ENCODE results near the gene SH2D3C.

SH2D3C gene

DNA sequence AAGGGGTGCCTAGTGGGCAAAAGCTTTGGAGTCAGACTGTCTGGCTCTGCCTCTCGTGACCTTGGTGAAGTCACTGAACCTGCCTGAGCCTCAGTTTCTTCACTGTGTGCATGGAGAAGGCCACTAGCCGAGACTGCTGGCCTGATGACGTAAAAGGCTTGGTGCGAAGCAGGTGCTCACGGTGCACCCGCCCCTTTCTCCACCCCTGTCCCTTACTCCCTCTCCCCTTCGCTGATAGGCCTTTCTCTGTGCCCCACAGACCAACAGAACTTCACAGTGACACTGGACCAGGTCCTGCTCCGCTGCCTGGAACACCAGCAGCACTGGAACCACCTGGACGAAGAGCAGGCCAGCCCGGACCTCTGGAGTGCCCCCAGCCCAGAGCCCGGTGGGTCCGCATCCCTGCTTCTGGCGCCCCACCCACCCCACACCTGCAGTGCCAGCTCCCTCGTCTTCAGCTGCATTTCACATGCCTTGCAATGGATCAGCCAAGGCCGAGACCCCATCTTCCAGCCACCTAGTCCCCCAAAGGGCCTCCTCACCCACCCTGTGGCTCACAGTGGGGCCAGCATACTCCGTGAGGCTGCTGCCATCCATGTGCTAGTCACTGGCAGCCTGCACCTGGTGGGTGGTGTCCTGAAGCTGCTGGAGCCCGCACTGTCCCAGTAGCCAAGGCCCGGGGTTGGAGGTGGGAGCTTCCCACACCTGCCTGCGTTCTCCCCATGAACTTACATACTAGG is 34.6 kb upstream of the SH2D3C start:
- no peaks in the 10 kb centered on the region for H3K27me3 ChIP-seq (ENCODE audit: control insufficient read depth, insufficient read depth, low read length)
- H3K36me3 ChIP-seq (ENCODE audit: control insufficient read depth, insufficient read depth, low read length): peaks cover 30% of the 10 kb centered on the region
- H3K27ac ChIP-seq (ENCODE audit: low read depth, low read length): no peak overlapping the region
- no peak overlapping the region for H3K4me3 ChIP-seq (ENCODE audit: low read length)
- H3K9ac ChIP-seq (ENCODE audit: low read length): no peak overlapping the region
- H3K4me1 ChIP-seq (ENCODE audit: control insufficient read depth, insufficient read depth, low read length): no peaks in the 10 kb centered on the region

- H3K4me1 ChIP-seq (ENCODE audit: control insufficient read depth, insufficient read depth, low read length): no peaks in the 10 kb centered on the region
- no peak overlapping the region for H3K27ac ChIP-seq (ENCODE audit: low read depth, low read length)
- H3K36me3 ChIP-seq (ENCODE audit: control insufficient read depth, insufficient read depth, low read length): peaks cover 32% of the 10 kb centered on the region
- no peaks in the 10 kb centered on the region for H3K27me3 ChIP-seq (ENCODE audit: control insufficient read depth, insufficient read depth, low read length)
- no peak overlapping the region for H3K4me3 ChIP-seq (ENCODE audit: low read length)
- H3K9ac ChIP-seq (ENCODE audit: low read length): no peak overlapping the region
Observed at GRCh38 chr9:127812011-127812410, 33.5 kb upstream of the SH2D3C start.

DNA sequence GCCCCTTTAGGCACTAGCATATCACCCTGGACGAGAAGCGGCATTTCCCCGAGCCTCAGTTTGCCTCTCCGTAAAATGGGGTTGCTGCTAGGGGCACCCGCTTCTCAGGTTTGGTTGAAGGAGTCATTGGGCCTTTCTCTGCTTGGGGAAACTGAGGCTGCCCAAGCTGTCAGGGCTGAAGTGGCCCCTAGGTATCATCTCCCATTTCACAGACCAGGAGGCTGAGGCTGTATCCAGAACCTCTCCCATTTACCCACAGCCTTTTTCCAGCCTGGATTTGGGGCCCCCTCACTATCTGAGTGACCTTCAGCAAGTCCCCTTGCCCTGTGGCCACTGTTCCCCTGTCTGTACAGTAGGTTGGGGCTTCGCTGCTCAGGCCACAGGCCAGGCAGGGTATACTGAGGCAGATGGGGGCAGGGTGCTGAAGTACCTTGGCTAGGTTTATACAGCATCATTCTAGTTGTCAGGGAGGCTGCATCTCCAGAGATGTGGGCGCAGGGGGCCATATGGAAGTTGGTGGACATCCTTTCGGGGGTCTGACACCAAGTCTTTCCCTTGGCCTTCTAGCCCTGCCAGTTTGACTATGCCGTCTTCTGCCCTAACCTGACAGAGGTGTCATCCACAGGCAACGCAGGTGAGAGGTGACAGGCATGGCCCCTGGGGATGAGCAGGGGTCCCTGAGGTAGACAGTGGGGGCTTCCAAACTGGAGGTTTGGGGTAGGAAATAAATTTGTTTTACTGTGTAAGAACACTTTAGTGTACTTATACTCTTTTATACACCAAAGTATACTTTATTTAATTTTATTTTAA is 32.1 kb upstream of the SH2D3C start:
- Histone ChIP-seq H3K9ac (ENCODE audit: low read length) (no peak overlapping the region), H3K27ac (ENCODE audit: low read depth, low read length) (no peak overlapping the region), H3K36me3 (ENCODE audit: control insufficient read depth, insufficient read depth, low read length) (peaks cover 31% of the 10 kb centered on the region), H3K4me3 (ENCODE audit: low read length) (no peak overlapping the region), H3K4me1 (ENCODE audit: control insufficient read depth, insufficient read depth, low read length) (no peaks in the 10 kb centered on the region), H3K27me3 (ENCODE audit: control insufficient read depth, insufficient read depth, low read length) (no peaks in the 10 kb centered on the region)

DNA sequence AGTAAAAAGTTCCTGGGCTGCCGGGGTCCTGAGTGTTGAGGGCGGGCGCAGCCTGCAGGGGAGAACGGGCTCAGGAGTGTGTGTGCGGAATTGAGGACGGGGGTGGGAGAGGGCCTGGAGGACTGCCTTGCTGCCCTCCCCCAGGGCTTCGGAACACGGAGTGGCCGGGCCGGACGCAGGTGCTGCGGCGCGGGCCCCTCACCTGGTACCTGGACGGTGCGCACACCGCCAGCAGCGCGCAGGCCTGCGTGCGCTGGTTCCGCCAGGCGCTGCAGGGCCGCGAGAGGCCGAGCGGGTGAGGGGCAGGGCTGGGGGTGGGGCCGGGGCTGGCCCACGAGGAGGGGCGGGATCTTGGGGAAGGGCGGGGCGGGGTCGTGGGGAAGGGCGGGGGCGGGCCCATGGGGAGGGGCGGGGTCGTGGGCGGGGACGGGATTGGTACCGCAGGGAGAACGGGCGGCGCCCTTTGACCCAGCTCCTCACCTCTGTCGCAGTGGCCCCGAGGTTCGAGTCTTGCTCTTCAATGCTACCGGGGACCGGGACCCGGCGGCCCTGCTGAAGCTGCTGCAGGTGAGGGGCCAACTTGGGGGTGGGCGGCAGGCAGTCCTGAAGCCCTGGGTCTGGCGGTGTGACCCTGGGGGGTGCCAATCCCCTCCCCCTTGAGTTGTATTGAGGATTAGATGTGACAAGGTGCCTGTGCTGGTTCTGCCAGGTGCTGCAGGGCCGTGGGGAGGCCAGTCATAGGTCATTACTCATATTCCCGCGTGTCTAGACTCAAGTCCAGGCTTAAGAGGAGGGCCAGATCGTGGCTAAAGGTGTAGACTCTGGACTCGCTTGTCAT is 31.3 kb upstream of the SH2D3C start:
- H3K4me3 ChIP-seq (ENCODE audit: low read length): no peak overlapping the region
- no peaks in the 10 kb centered on the region for H3K27me3 ChIP-seq (ENCODE audit: control insufficient read depth, insufficient read depth, low read length)
- peaks cover 28% of the 10 kb centered on the region for H3K36me3 ChIP-seq (ENCODE audit: control insufficient read depth, insufficient read depth, low read length)
- no peak overlapping the region for H3K9ac ChIP-seq (ENCODE audit: low read length)
- no peak overlapping the region for H3K27ac ChIP-seq (ENCODE audit: low read depth, low read length)
- no peaks in the 10 kb centered on the region for H3K4me1 ChIP-seq (ENCODE audit: control insufficient read depth, insufficient read depth, low read length)

- peaks cover 3% of the 10 kb centered on the region for H3K4me1 ChIP-seq (ENCODE audit: control insufficient read depth, insufficient read depth, low read length)
- H3K36me3 ChIP-seq (ENCODE audit: control insufficient read depth, insufficient read depth, low read length): peaks cover 27% of the 10 kb centered on the region
- no peaks in the 10 kb centered on the region for H3K27me3 ChIP-seq (ENCODE audit: control insufficient read depth, insufficient read depth, low read length)
- no peak overlapping the region for H3K4me3 ChIP-seq (ENCODE audit: low read length)
- H3K9ac ChIP-seq (ENCODE audit: low read length): no peak overlapping the region
- H3K27ac ChIP-seq (ENCODE audit: low read depth, low read length): no peak overlapping the region
Observed at GRCh38 chr9:127809002-127809539, 30.6 kb upstream of the SH2D3C start.

- no peak overlapping the region for H3K9ac ChIP-seq (ENCODE audit: low read length)
Observed at GRCh38 chr9:127808347-127809001, 30.0 kb upstream of the SH2D3C start.

DNA sequence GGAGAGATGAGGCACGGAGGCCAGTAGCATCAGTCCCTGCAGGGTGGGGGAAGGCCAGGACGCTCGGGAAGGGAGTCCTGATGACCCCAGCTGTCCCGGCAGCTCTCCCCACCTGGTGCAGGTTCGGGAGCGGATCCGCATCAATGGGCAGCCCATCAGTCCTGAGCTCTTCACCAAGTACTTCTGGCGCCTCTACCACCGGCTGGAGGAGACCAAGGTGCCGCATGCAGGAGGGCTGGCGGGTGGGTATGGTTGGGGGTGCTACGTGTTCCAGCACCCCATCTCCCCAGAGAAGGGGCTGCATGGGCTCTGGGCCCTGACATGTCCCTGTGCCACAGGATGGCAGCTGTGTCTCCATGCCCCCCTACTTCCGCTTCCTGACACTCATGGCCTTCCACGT is 28.4 kb upstream of the SH2D3C start:
- no peaks in the 10 kb centered on the region for H3K27me3 ChIP-seq (ENCODE audit: control insufficient read depth, insufficient read depth, low read length)
- H3K9ac ChIP-seq (ENCODE audit: low read length): no peak overlapping the region
- no peak overlapping the region for H3K27ac ChIP-seq (ENCODE audit: low read depth, low read length)
- H3K36me3 ChIP-seq (ENCODE audit: control insufficient read depth, insufficient read depth, low read length): peaks cover 14% of the 10 kb centered on the region
- H3K4me1 ChIP-seq (ENCODE audit: control insufficient read depth, insufficient read depth, low read length): peaks cover 10% of the 10 kb centered on the region
- H3K4me3 ChIP-seq (ENCODE audit: low read length): no peak overlapping the region

More at GRCh38 chr9:127808347-127809001, 30.0 kb upstream of the SH2D3C start:
- no peaks in the 10 kb centered on the region for H3K27me3 ChIP-seq (ENCODE audit: control insufficient read depth, insufficient read depth, low read length)
- H3K4me1 ChIP-seq (ENCODE audit: control insufficient read depth, insufficient read depth, low read length): peaks cover 9% of the 10 kb centered on the region
- H3K36me3 ChIP-seq (ENCODE audit: control insufficient read depth, insufficient read depth, low read length): peaks cover 22% of the 10 kb centered on the region
- H3K4me3 ChIP-seq (ENCODE audit: low read length): no peak overlapping the region
- H3K27ac ChIP-seq (ENCODE audit: low read depth, low read length): no peak overlapping the region

DNA sequence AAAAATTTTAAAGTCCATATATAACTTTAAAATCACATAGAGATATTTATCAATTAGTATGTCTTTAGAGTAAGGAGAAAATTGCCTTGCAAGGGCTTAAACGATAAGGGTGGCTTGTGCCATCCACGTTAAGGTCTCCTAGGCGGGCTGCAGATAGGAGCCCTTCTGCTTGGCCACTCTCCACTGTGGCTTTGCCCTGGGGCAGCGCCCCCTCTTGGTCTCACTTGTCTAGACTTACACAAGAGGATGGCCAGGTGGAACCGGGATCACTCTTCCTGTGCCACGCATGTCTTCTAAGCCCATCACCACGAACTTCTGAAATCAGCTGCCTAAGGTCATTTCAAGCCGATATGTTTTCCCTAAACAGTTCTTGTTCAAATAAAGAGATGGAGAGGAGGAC is 27.2 kb upstream of the SH2D3C start:
- no peak overlapping the region for H3K9ac ChIP-seq (ENCODE audit: low read length)
- no peak overlapping the region for H3K4me3 ChIP-seq (ENCODE audit: low read length)
- H3K27me3 ChIP-seq (ENCODE audit: control insufficient read depth, insufficient read depth, low read length): no peaks in the 10 kb centered on the region
- H3K36me3 ChIP-seq (ENCODE audit: control insufficient read depth, insufficient read depth, low read length): peaks cover 12% of the 10 kb centered on the region
- no peak overlapping the region for H3K27ac ChIP-seq (ENCODE audit: low read depth, low read length)
- H3K4me1 ChIP-seq (ENCODE audit: control insufficient read depth, insufficient read depth, low read length): peaks cover 10% of the 10 kb centered on the region

DNA sequence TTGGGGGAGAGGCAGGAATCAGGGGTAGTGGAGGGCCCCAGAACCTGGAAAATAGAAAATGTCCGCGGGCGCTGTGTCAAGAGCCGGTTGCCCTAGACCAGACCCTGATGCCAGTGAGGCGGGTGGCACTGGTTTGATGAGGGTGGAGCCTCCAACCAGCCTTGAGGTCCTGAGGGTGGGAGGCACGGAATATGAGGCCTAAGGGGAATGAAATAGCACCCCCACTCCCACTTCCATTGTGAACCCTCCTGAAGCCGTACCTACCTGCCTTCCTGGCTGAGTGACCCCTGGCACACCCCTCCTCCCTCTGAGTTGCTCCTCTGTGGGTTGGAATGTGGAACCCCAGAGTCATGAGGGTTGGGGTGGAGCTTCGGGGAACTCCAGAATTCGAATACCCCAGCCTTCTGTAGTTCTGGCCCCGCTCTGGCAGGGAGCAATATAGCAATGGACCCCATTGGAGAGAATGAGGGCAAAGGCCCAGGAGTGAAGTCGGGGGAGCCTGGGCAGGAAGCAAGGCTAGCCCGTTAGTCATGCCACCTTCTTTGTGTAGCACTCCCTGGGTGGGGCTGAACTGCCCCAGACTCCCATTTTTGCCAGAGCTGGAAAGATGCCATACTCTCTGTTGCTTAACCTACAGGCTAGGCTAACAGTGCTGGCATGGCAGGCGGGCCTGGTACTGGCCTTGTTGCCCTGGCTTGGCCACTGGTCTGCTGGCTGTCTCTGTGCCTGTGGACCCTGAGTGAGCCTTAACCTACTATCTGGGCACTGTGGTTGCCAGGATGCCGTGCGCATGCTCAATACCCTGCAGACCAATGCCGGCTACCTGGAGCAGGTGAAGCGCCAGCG is 25.3 kb upstream of the SH2D3C start:
- Histone ChIP-seq H3K4me1 (ENCODE audit: control insufficient read depth, insufficient read depth, low read length) (peaks cover 10% of the 10 kb centered on the region), H3K27ac (ENCODE audit: low read depth, low read length) (peak overlapping the region; percentile 80), H3K36me3 (ENCODE audit: control insufficient read depth, insufficient read depth, low read length) (peaks cover 11% of the 10 kb centered on the region), H3K4me3 (ENCODE audit: low read length) (peak overlapping the region; percentile 88), H3K9ac (ENCODE audit: low read length) (peak overlapping the region; percentile 79), H3K27me3 (ENCODE audit: control insufficient read depth, insufficient read depth, low read length) (no peaks in the 10 kb centered on the region)

DNA sequence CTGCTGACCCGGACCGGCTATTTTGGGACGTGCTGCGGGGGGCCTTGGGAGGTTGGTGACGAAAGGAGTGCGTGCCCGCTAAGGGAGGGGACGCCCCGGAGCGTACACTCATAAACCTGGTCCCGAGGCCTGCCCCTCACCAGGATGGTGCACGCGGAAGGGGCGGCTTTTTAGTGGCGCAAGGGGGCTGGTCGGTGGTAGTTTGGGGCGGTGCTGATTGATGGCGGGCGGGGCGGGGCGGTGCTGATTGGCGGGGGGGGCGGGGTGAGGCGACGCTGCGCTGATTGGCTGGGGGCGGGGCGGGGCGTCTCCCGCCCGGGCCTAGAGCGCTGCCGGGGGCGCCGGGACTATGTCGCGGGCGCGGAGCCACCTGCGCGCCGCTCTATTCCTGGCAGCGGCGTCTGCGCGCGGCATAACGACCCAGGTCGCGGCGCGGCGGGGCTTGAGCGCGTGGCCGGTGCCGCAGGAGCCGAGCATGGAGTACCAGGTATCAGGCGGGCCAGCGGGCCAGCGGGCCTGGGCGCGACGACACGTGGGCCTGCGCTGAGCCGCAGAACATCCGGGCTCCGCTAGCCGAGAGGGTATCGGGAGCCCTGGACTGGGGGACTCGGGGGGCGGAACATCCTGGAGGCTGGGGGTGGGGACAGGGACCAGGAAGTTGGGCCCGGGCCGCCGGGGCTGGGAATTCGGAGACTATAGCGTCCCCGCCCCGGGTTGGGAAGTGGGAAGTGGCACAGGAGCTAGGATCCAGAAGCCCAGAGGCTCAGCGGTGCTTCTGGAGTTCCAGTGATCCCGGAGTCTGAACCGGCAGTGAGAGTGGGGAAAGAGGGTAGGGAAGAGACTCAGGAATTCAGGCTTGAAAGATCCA is 24.3 kb upstream of the SH2D3C start, which contains the start of gene FPGS:
Gene FPGS, plus strand, starts transcription at position 307 of the 868 bp plus-strand sequence. Its CDS starts 43 bp downstream, at position 350.
- Histone ChIP-seq H3K4me3 (ENCODE audit: low read length) (peak within 1 kb of the TSS; percentile 88), H3K27me3 (ENCODE audit: control insufficient read depth, insufficient read depth, low read length) (no peaks in the 10 kb centered on the region), H3K27ac (ENCODE audit: low read depth, low read length) (peak within 1 kb of the TSS; percentile 80), H3K36me3 (ENCODE audit: control insufficient read depth, insufficient read depth, low read length) (peaks cover 4% of the 10 kb centered on the region), H3K4me1 (ENCODE audit: control insufficient read depth, insufficient read depth, low read length) (peaks cover 10% of the 10 kb centered on the region), H3K9ac (ENCODE audit: low read length) (peak within 1 kb of the TSS; percentile 79)

All from rectal smooth muscle tissue (tissue), 1 donor.